Endothelial cell of umbilical vein (primary cell): ENCODE measurements around the gene TBC1D8. TPM values are rescaled to one million over a fixed set of nuclear protein-coding genes. Genes with fewer than 3 reads are reported as not detected.

ENCODE experiments used
- BruUV-seq: library from RNA; stranded (reverse); fragments of 400-500 nt; replicated peaks from 2 replicates; lab custom pipeline; 2021; lab: Mats Ljungman, UMichigan
- CTCF ChIA-PET: fragments of 300-600, 350-600 bp; sonication (Branson Sonifier 250); formaldehyde crosslinking; loops from one replicate; lab custom pipeline; 2021; ENCODE audit warnings: antibody characterized with exemption, inconsistent platforms; lab: Charles Lee
- POLR2A ChIA-PET: fragments of 300-600, 350-600 bp; sonication (Branson Sonifier 250); formaldehyde crosslinking; loops from one replicate; lab custom pipeline; 2021; ENCODE audit warnings: antibody characterized with exemption, inconsistent platforms; lab: Charles Lee
- DNase-seq: peaks from one replicate; pipeline ENCODE4 v3.0.0-alpha.2; 2011; ENCODE audit warnings: low read depth, low spot score
- FAIRE-seq: peaks from 2 replicates; lab custom pipeline; 2011; peaks lifted over from hg19 to GRCh38; lab: Jason Lieb, UNC
- H2AFZ ChIP-seq: 2 replicates; pipeline ENCODE4 v1.6.0; 2012; ENCODE audit warnings: low read depth, low read length, control low read depth, inconsistent platforms
- H3K27ac ChIP-seq: 2 replicates; pipeline ENCODE4 v1.5.1; 2011; ENCODE audit warnings: low read depth, mild to moderate bottlenecking, control low read depth, low read length, moderate library complexity; ENCODE audit not compliant: insufficient read depth
- H3K27me3 ChIP-seq, 2 experiments: 2 replicates each; pipeline versions ENCODE4 v1.6.0 to v1.6.1; 2011; ENCODE audit warnings: low read length in 2 of 2, mixed read lengths in 1 of 2; ENCODE audit not compliant: control insufficient read depth in 2 of 2, insufficient read depth in 2 of 2
- H3K36me3 ChIP-seq, 2 experiments: 2 replicates in 1 of 2; 3 replicates in 1 of 2; pipeline ENCODE4 v1.5.1; 2011; ENCODE audit warnings: low read length in 2 of 2, mild to moderate bottlenecking in 1 of 2, moderate library complexity in 1 of 2; ENCODE audit not compliant: control insufficient read depth in 2 of 2, insufficient read depth in 2 of 2; ENCODE audit errors: extremely low read depth in 1 of 2
- H3K4me1 ChIP-seq: 3 replicates; pipeline ENCODE4 v1.5.1; 2011; ENCODE audit warnings: mild to moderate bottlenecking, low read length; ENCODE audit not compliant: control insufficient read depth, insufficient read depth; ENCODE audit errors: extremely low read depth
- H3K4me2 ChIP-seq: 2 replicates; pipeline ENCODE4 v1.6.1; 2011; ENCODE audit warnings: low read length, control low read depth, mixed read lengths; ENCODE audit not compliant: insufficient read depth
- H3K4me3 ChIP-seq, 3 experiments: fragments of 200-600 bp in 1 of 3; sonication (generic), shearing (Covaris generic) in 1 of 3; replicated peaks in 1 of 3; 2 replicates each; pipeline ENCODE4 v1.5.1; 2011 to 2016; ENCODE audit warnings: control low read depth in 3 of 3, low read length in 3 of 3, mild to moderate bottlenecking in 2 of 3, inconsistent platforms in 1 of 3, low read depth in 1 of 3, moderate library complexity in 1 of 3; ENCODE audit not compliant: insufficient read depth in 1 of 3
- H3K79me2 ChIP-seq: 2 replicates; pipeline ENCODE4 v1.6.0; 2012; ENCODE audit warnings: low read length, inconsistent platforms; ENCODE audit not compliant: control insufficient read depth, insufficient read depth
- H3K9ac ChIP-seq: replicated peaks from 2 replicates; pipeline ENCODE3; 2011; ENCODE audit warnings: low read length, control low read depth; ENCODE audit not compliant: insufficient read depth; ENCODE audit errors: extremely low read depth
- H3K9me1 ChIP-seq: replicated peaks from 3 replicates; pipeline ENCODE4 v1.6.0; 2011; ENCODE audit warnings: mild to moderate bottlenecking, low read length; ENCODE audit not compliant: control insufficient read depth, insufficient read depth; ENCODE audit errors: extremely low read depth
- H3K9me3 ChIP-seq: replicated peaks from 2 replicates; pipeline ENCODE4 v1.5.1; 2012; ENCODE audit warnings: low read length, inconsistent platforms; ENCODE audit not compliant: control insufficient read depth, insufficient read depth
- H4K20me1 ChIP-seq: replicated peaks from 2 replicates; pipeline ENCODE3; 2011; ENCODE audit warnings: mild to moderate bottlenecking, low read length; ENCODE audit not compliant: control insufficient read depth, insufficient read depth; ENCODE audit errors: extremely low read depth
- CTCF ChIP-seq, 2 donors: IDR thresholded peaks; 1 replicate in 1 of 2; 2 replicates in 1 of 2; pipeline ENCODE4 v1.5.1; 2011; ENCODE audit warnings: low read length in 2 of 2, mild to moderate bottlenecking in 2 of 2, moderate library complexity in 2 of 2, control low read depth in 1 of 2, inconsistent platforms in 1 of 2, low read depth in 1 of 2; ENCODE audit not compliant: insufficient read depth in 1 of 2; ENCODE audit errors: extremely low read depth in 1 of 2
- EZH2 ChIP-seq: IDR thresholded peaks from 2 replicates; pipeline ENCODE4 v1.6.1; 2012; ENCODE audit warnings: borderline replicate concordance, low read depth, mild to moderate bottlenecking, moderate library complexity, low read length, inconsistent platforms; ENCODE audit not compliant: severe bottlenecking
- FOS ChIP-seq: IDR thresholded peaks from 2 replicates; pipeline ENCODE4 v1.6.1; 2011; ENCODE audit warnings: mild to moderate bottlenecking, low read length, moderate library complexity, borderline replicate concordance; ENCODE audit not compliant: insufficient read depth
- GATA2 ChIP-seq: IDR thresholded peaks from 2 replicates; pipeline ENCODE4 v1.7.0; 2011; ENCODE audit warnings: low read depth, mild to moderate bottlenecking, moderate library complexity, mixed read lengths, low read length; ENCODE audit not compliant: insufficient read length, insufficient read depth
- JUN ChIP-seq: IDR thresholded peaks from 2 replicates; pipeline ENCODE4 v1.6.1; 2011; ENCODE audit warnings: borderline replicate concordance, low read depth; ENCODE audit not compliant: insufficient read length, insufficient read depth
- MAX ChIP-seq: IDR thresholded peaks from 2 replicates; pipeline ENCODE4 v1.6.1; 2011; ENCODE audit not compliant: insufficient read depth, insufficient read length
- MYC ChIP-seq: IDR thresholded peaks from one replicate; pipeline ENCODE4 v1.6.1; 2011; ENCODE audit warnings: mild to moderate bottlenecking, low read depth, low read length
- POLR2A ChIP-seq: IDR thresholded peaks from 2 replicates; pipeline ENCODE4 v1.6.1; 2012; ENCODE audit warnings: low read depth, mild to moderate bottlenecking, control low read depth, low read length
- dilution Hi-C: fragments of 300-500 bp; cut with MboI; formaldehyde crosslinking; loops from one replicate; pipeline ENCODE4 v1.15.0; 2019; ENCODE audit warnings: low sequenced_read_pairs; ENCODE audit not compliant: extremely low pct_ligation_motif_present
- intact Hi-C: fragments of 100-400 bp; cut with micrococcal nuclease; formaldehyde crosslinking; loops from one replicate; pipeline ENCODE4 v1.10.0; 2022
- polyA plus RNA-seq, 4 experiments: library from polyadenylated mRNA; depleted of rRNA in 3 of 4; stranded (reverse) in 3 of 4; unstranded in 1 of 4; fragments of >200 nt; gene quantifications; 2 replicates each; pipeline versions ENCODE4 v1.2.1 to v1.2.3, GENCODE V29; 2011 to 2012; ENCODE audit warnings: missing spikeins in 1 of 4
- total RNA-seq: library from RNA; stranded (reverse); gene quantifications from 2 replicates; pipeline ENCODE4 v1.2.3, GENCODE V29; 2021

Gene TBC1D8
- total and polyA plus RNA-seq, 2 donors (not counting 3 experiments of a cell fraction or from before 2014, with no cell fraction given), result 28.5 to 32.1 TPM

GRCh38 chr2:100963026-100963375 lies 188.2 kb downstream of the TBC1D8 start:
- Histone ChIP-seq H3K4me2 (no peak overlapping the region), H3K27me3 (no peaks in the 10 kb centered on the region), H4K20me1 (no peaks in the 10 kb centered on the region), H2AFZ (no peak overlapping the region), H3K9me3 (no peaks in the 10 kb centered on the region), H3K36me3 (peaks cover under 1 to 9% of the 10 kb centered on the region in 2 experiments), H3K9ac (no peak overlapping the region), H3K4me3 (no peak overlapping the region), H3K9me1 (no peaks in the 10 kb centered on the region), H3K4me1 (peaks cover 15% of the 10 kb centered on the region), H3K79me2 (no peaks in the 10 kb centered on the region), H3K27ac (no peak overlapping the region)
- no peak for FAIRE-seq
- intact Hi-C loops (no loop called here), dilution Hi-C loops (no loop called here)
- no peak for DNase-seq
- BruUV-seq, result no TSS peak
- TF ChIP-seq MYC, result no peak
- no peak for TF ChIP-seq POLR2A
- no peak for TF ChIP-seq EZH2
- no peak for TF ChIP-seq GATA2
- TF ChIP-seq CTCF (IDR thresholded peaks at IDR 0.05; ENCODE audit: extremely low read depth in 1 of 2, insufficient read depth in 1 of 2, low read depth in 1 of 2, low read length in 2 of 2), result no peak
- TF ChIP-seq FOS, result no peak
- TF ChIP-seq MAX, result no peak
- TF ChIP-seq JUN, result no peak
- ChIA-PET CTCF (no interaction called here), POLR2A (no interaction called here)
